ENCODE data around the gene GALNT3.

GRCh38 chr2:165776013-165776412, 18.0 kb downstream of the GALNT3 start:
- TF ChIP-seq CTCF (IDR thresholded peaks at IDR 0.05) (no peak), EP300 (IDR thresholded peaks at IDR 0.05) (no peak), POLR2A (IDR thresholded peaks at IDR 0.05) (no peak)
